GM19023 (cell line): ENCODE results near the gene TSPAN16.
"Not testable (repeated sequence)": the region's sequence is repeated elsewhere in the genome, so short reads cannot be mapped to it uniquely, and the experiment has no call there.

Source experiments
- ATAC-seq: cut with Tn5 transposase; IDR thresholded peaks from one replicate; pipeline ENCODE4 v1.9.1; 2021; ENCODE audit warnings: mild to moderate bottlenecking, moderate library complexity; ENCODE audit not compliant: unreplicated experiment

TSPAN16 gene

DNA sequence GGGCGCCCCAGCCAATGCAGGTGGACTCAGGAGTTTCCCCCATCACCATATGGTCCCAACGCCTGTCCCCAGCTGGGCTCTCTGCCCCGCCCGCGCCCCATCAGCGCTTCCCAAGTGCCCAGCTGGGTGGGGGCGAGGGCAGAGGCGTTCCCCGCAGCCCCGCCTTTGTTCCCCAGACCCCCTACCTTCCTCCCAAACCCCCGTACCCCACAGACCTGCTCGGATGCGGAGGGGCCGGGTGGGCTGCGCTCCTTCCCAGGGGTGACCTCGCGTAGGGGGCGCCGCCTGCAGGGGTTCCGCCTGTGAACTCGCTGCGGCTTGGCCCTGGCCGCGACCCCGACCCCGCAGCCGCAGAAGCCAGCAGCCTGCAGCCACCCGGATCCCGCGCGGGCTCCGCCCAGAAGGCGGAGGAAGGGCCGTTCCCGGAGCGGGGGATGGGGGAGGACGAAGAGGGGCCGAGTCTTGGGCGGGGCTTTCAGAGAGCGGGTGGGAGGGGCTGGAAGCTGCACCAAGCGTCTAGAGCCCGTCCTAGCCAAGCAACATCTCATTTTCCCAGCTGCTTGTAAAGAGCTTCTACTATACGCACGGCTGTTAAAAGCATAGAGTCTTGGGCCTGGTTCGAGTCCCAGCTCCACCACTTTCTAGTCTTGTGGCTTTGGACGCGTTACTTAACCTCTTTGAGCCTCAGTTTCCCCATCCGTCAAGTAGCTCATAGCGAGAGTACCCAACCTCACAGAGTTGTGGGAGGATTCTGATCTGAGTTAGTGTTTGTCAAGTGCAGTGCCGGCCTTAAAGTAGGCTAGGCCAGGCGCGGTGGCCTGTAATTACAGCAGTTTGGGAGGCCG lies 43.5 kb downstream of the TSPAN16 start, which contains the start of gene RAB3D:
TSS of gene RAB3D (minus strand) at position 404 of the 845 bp plus-strand sequence. CDS start 2,258 bp downstream, outside the sequence.
- ATAC-seq, result peak; percentile 84

DNA sequence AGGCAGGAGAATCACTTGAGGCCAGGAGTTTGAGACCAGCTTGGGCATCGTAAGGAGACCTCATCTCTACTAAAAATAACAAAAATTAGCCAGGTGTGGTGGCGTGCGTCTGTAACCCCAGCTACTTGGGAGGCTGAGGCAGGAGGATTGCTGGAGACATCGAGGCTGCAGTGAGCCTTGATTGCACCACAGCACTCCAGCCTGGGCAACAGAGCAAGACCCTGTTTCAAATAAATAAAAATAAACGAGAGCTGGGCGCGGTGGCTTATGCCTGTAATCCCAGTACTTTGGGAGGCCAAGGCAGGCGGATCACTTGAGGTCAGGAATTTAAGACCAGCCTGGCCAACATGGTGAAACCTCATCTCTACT lies 44.1 kb downstream of the TSPAN16 start:
- not testable (repeated sequence) for ATAC-seq

DNA sequence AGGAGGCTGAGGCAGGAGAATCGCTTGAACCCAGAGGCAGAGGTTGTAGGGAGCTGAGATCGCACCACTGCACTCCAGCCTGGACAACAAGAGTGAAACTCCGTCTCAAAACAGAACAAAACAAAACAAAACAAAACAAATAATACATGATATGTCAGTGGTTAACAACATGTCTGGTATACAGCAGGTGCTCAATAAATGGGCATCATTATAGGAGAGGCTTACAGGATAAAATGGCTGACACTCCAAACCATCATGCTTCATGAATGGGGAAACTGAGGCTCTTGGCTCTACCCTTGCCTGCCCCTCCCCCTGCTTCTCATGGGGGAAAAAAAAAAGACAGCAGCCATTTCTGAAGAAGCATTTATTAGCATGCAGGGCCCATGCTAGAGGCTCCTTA lies 46.5 kb downstream of the TSPAN16 start:
- no peak for ATAC-seq

DNA sequence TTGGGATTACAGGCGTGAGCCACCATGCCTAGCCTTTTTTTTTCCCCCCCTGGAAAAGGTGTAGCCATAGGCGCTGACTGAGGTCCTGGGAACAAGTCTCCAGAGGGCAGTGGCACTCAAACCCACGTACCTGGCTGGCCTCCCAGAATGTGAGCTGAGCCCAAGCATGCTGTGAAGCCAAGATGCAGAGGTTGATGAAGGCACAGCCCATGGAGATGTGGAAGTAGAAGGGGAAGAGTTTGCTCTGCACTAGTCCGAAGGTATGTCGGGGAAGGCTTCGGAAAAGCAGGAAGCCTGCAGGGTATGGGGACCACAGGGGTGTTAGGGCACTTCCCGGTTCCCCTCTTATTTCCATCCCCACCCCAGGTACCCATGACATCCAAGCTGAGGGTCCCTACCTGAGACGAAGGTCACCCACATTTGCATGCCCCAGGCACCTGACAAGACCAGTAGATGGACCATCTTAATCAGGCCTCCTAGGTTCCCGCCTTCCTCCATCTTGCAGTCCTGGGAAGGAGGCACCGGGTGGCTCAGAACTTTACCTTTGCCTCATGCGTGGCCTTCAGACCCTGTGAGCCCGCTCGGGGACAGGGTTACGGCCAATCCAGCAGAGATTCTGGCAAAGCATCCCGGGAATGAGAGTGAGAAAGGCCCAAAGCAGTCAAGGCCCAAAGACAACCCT lies 49.3 kb downstream of the TSPAN16 start:
- no peak for ATAC-seq

DNA sequence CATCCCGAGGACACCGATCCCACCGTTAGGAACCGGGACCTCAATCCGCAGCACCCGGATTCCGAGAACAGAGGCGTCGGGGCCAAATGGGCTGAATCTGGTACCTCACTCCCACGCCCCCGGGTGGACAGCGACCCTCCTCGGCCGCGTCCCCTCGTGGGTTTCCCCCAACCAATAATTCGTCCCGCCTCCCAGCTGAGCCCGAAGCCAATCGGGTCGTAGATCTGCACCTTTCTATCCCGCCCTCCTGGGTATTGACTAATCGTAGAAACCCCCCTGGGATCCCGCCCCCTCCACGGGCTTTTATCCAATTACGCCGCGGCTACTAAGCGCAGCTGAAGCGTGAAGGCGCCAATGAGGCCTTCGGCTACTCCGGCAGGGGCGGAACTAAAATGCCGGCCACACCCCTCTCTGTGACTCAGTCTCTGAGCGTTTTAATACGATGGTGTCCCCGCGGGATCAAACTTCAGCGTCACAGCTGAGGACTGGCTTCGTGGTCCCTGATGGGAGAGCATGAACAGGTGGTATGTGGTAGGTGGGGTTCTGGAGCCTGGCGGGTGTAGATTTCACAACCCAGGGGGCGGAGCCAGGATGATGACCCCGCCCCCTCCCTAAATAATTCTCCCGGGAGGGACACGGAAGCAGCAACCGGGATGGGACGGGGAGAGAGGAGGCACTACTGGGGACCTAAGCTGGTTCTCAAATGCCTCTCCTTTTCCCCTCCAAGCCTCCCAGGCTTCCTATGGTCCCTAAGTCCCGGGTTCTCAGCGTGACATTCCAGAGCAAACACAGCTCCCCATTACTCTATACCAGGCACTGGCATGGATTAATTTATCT lies 50.4 kb downstream of the TSPAN16 start, which contains the start of the genes CCDC159 and TMEM205:
TSS of gene CCDC159 (plus strand) at position 416 of the 837 bp plus-strand sequence. CDS start at position 504, 88 bp downstream.
TSS of gene TMEM205 (minus strand) at position 165 of the 837 bp plus-strand sequence. CDS start 649 bp downstream, outside the sequence.
- peak; percentile 89 for ATAC-seq

DNA sequence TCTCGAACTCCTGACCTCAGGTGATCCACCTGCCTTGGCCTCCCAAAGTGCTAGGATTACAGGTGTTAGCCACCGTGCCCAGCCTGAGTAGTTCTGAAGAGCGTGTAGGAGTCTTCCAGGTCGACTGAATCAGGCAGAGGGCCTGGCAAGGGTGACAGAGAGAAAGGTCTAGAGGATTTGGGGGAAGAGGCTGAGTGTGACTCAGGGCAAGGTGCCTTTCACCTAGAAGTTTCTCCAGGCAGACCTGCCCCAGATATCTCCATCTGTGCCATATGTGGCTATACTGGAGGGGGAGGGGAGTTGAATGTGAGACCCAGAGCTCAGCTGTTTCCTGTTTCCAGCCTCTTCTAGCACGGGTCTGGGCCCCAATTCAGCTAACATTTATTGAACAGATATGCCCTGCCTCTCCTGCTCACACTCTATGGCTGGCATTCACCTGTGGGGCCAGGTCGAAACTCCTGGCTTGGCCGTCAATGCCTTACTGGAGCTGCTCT lies 51.6 kb downstream of the TSPAN16 start:
- no peak for ATAC-seq

DNA sequence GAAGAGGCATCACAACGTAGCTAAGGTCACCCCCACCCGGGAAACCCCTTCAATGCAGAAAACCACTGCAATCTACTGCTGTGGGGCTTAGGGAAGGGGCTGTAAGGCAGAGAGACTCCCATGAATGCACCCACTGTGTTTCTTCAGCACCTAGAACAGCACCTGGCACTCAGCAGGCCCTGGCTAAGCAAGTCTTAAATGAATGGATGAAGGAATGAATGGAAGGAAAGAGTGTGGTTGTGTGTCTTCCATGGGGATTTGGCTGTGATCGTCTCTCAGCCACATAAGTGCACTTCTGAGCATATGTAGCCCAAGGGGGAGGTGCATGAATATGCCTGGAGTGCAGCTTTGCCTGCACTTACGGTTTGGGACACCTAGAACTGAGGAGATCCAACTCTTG lies 53.2 kb downstream of the TSPAN16 start:
- no peak for ATAC-seq

DNA sequence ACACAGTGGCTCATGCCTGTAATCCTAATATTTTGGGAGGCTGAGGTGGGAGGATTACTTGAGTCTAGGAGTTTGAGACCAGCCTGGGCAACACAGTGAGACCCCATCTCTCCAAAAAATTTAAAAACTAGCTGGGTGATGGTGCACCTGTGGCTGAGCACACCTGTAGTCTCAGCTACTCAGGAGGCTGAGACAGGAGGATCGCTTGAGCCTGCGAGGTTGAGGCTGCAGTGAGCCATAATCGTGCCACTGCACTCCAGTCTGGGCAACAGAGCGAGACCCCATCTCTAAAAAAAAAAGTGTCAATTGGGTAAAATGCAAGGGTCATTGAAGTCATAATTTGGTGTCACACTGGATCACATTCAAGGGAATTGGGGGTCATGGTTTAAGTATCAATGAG lies 58.1 kb downstream of the TSPAN16 start:
- ATAC-seq, result not testable (repeated sequence)

DNA sequence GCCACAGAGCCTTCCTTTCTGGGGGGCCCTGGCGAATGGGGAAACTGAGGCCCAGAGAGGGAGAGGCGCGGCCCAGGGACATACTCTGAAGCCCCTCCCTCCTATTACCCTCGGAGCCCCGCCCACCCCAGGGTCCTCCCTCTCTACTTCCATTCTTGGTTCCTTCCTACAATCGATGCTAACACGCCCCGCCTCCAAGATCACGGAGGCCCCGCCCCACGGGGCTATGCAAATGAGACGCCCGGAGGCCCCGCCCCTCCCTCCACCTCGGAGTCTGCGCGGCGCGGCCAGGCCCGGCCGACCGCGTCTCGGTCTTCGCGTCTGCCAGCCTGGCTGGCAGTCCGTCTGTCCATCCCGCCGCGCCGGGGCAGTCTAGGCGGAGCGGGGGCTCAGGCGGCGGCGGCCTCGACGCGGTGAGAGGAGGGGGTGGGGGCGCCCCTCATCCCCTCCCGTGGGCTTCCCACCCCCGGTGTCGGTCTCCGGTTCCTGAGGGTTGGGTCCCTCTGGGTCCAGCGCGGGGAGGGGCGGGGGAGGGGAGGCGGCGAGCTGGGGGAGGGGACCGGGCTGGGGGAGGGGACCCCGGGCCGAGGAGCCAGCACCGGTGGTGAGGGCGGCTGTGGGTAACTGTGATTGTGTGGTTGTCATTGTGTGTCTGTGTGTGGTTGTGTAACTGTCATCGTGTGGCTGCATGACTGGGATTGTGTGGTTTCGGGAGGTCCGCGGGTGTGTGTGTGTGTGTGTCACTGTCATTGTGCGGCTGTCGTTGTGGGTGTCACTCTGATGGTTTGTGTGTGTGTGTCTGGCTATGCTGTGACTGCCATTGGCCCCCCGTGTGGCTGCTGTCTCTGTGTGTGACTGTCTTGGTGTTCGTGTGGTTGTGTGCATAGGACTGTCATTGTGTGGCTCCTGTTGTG lies 59.5 kb downstream of the TSPAN16 start, which contains the start of gene PLPPR2:
TSS of gene PLPPR2 (plus strand) at position 273 of the 914 bp plus-strand sequence. CDS start 2,242 bp downstream, outside the sequence.
- peak; percentile 72 for ATAC-seq

DNA sequence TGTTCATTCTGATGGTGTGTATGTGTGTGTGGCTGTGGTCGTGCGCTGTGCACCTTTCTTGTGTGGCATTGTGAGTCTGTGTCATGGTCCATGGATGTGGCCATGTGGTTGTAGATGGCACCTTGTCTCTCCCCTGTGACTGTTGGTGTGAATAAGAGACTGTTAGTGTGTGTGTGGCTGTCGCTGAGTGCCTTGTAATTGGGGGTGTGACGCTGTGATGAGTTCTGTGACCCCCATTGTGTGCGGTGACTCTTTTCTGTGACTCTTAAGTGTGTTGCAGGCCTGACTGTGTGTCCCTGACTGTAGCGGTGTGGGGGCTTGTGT lies 60.1 kb downstream of the TSPAN16 start:
- no peak for ATAC-seq

DNA sequence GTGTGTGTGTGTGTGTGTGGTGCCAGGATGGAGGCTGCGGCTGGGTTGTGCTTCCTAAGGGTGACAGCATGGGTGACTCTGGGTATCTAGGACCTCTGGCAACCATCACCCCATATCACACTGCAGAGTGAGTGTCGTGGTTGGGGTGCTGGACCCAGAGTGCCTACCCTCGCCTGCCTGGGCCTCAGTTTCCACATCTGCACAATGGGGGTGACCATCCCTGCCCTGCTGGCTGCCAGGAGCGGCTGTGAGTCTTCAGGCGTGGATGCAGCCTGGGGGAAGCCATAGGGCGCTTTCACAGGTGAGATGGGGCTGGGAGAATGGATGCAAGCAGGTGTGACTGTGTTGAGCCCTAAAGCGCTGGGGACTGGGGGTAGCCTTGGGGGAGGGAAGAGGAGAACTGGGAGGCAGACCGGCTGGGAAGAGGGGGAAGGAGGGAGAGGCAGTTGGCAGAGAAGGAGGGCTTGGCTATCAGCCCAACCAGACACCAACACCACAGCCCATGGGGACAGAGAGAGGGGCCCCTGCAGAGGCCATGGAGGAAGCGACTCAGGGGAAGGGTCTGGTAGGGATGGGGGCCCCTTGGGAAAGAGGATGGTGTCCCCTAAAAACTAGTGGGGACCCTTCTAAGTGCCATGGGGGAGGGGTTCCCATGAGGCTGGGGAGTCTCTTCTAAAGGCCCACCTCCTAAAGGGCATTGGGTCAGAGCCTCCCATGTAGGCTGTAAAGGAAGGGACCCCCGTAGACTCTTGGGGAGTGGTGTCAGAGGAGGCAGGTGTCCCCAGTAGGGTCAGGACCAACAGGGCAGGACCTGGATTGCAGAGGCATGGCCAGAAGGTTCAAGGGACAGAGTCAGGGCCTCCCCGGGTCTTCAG lies 61.0 kb downstream of the TSPAN16 start:
- ATAC-seq, result no peak

DNA sequence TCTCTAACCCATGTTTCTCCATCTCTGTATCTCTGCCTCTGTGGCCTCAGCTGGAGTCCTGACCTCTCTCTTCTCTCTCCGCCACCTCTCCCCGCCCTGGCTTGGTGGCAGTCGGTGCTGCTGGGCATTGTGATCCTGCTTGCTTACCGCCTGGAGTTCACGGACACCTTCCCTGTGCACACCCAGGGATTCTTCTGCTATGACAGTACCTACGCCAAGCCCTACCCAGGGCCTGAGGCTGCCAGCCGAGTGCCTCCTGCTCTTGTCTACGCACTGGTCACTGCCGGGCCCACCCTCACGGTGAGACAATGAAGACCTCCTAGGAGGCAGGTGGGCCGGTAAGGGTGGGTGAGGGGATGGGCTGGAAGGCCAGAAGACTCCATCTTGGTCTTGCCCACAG lies 63.5 kb downstream of the TSPAN16 start:
- no peak for ATAC-seq

DNA sequence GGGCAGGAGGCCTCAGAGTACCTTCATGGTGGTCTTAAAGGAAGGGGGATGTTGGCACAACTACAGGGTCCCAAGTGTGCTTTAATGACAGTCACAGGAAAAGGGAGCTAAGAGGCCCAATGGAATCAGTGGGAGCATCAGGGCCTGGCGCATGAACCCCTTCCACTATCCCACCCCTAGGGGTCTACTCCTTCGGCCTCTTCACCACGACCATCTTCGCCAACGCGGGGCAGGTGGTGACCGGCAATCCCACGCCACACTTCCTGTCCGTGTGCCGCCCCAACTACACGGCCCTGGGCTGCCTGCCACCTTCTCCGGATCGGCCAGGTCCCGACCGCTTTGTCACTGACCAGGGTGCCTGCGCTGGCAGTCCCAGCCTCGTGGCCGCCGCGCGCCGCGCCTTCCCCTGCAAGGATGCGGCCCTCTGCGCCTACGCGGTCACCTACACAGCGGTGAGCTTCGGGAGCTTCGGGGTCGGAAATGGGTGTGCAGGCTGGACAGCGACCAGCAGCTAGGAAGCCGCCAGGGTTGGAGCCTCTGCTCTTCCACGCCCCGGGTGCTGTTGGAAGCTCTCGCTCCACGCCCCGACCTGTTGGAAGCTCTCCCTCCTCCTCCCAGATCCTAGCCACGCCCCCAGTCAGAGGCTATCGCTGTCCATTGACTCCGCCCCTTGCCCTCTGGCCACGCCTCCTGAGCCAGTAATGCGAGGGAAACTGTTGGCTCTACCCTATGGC lies 65.2 kb downstream of the TSPAN16 start:
- ATAC-seq, result no peak

DNA sequence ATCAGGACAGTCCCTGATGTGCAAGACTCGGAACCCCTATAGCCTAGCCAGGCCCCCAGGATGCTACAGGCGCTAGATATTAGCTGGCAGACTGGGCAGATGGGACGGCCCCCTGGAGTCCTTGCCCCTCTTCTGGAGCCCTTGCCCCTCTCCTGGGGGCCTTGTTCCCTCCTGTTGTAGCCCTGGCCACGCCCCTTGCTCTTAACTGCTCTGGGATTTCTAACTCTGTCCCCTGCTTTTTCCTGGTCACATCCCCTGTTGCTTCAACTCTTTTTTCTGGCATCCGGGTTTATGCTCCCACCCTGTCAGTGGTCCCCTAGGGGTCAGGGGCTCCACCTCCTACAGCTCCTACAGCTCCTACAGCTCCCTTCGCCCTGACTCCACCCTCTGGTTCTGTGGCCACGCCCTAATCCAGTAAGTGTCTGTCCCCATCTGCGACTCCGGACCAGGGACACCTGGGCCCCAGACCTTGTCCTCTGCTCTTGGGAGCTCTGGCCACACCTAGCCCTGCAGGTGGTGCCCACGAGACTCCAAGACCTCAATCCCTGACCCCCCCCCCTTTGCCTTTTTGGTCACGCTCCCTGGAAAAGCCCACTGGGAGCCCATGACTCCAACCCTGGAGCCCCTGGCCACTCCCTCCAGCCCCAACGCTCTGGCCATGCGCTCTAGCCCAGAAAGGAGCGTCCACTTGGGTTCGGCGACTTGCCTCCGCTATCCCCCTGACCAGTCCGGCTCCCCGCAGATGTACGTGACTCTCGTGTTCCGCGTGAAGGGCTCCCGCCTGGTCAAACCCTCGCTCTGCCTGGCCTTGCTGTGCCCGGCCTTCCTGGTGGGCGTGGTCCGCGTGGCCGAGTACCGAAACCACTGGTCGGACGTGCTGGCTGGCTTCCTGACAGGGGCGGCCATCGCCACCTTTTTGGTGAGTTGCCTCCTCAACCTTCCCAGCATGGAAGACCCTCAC lies 66.1 kb downstream of the TSPAN16 start:
- no peak for ATAC-seq

DNA sequence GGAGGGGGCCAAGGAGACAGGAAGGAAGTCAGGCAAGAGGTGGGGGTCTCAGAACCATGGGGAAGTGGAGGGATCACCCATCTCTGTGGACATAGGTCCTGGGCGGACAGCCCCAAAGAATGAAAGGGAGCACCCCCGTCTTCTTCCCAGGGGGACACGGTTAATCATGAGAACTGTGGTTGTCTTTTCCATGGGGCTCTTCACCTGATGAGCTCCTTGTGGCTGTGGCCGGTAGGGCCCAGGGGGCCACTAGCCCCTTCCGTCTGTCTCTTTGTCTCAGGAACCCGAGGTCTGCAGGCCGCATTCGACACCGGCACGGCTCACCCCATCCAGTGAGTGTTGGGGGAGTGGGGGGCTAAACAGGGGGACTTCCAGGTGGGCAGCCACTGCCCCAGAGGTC lies 67.9 kb downstream of the TSPAN16 start:
- ATAC-seq, result no peak

DNA sequence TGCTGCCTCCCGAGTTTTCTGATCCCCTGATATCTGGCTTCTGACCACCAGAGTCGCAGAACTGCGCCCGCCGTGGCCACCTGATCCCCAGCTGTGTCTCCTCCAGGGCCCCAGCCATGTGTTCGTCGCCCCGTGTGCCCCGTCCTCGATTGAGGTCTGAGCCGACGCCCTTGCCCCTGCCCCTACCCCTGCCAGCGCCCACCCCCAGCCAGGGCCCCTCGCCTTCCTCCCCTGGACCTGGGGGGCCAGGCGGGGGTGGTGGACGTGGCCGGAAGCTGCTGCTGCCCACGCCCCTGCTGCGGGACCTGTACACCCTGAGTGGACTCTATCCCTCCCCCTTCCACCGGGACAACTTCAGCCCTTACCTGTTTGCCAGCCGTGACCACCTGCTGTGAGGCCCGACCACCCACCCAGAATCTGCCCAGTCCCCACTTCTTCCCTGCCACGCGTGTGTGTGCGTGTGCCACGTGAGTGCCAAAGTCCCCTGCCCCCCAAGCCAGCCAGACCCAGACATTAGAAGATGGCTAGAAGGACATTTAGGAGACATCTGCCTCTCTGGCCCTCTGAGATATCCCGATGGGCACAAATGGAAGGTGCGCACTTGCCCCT lies 68.4 kb downstream of the TSPAN16 start:
- no peak for ATAC-seq

DNA sequence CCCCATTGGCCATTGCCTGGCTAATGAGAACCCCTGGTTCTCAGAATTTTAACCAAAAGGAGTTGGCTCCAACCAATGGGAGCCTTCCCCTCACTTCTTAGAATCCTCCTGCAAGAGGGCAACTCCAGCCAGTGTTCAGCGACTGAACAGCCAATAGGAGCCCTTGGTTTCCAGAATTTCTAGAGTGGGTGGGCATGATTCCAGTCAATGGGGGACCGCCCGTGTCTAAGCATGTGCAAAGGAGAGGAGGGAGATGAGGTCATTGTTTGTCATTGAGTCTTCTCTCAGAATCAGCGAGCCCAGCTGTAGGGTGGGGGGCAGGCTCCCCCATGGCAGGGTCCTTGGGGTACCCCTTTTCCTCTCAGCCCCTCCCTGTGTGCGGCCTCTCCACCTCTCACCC lies 69.0 kb downstream of the TSPAN16 start:
- no peak for ATAC-seq
